Smooth muscle cell of the brain vasculature (primary cell): Measurements from ENCODE around the gene R3HDM2.

Source experiments
- DNase-seq: peaks from one replicate; pipeline ENCODE4 v3.0.0-alpha.2; 2012; ENCODE audit warnings: low read depth, low spot score

R3HDM2 gene

DNA sequence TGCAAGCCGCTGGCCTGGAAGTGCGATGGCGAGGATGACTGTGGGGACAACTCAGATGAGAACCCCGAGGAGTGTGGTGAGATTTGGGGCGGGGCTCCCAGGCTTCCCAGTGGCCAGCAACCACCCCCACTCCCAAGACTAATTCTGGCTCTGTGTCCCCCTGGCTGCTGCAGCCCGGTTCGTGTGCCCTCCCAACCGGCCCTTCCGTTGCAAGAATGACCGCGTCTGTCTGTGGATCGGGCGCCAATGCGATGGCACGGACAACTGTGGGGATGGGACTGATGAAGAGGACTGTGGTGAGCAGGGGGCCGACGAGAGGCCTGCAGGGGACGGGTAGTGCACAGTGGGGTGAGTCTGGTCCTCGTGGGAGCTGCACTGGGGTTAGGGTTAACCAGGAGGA lies 226.4 kb downstream of the R3HDM2 start:
- DNase-seq = no peak

DNA sequence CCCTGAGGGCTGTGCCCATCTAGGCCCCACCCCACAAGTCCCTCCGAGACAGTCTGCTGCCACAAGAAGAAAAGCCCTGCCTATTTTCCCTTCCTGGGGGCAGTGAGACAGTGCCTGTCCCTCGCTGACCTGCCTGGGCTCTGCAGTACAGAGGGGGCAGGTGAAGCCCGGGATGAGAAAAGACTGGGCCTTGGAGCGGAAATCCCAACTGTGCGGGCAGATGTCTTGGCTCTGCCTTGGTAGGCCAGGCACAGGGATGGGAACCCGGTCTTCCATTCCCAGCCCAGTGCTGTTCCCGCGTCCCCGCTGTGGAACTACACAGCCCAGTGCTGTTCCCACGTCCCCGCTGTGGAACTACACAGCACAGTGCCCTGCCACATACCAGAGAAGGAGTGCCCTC lies 227.1 kb downstream of the R3HDM2 start:
- DNase-seq = no peak
